Calu3 (cell line): ENCODE results near the gene WDR64. TPM values are rescaled to one million over a fixed set of nuclear protein-coding genes. Genes with fewer than 3 reads are reported as not detected.

ENCODE experiments used
- BruUV-seq: library from RNA; stranded (reverse); fragments of 400-500 nt; replicated peaks from 2 replicates; lab custom pipeline; 2021; lab: Mats Ljungman, UMichigan
- CTCF ChIA-PET: fragments of 300-600 bp; sonication (Branson Sonifier 250); formaldehyde crosslinking; loops from one replicate; lab custom pipeline; 2022; ENCODE audit warnings: antibody characterized with exemption; lab: Charles Lee
- DNase-seq: peaks from one replicate; pipeline ENCODE4 v3.0.0; 2022
- H3K27ac Mint-ChIP-seq: one replicate; pipeline ENCODE4 v1.8.0; 2022; ENCODE audit warnings: mixed read lengths; ENCODE audit not compliant: unreplicated experiment
- H3K27me3 Mint-ChIP-seq: one replicate; pipeline ENCODE4 v1.8.0; 2022; ENCODE audit warnings: mixed read lengths; ENCODE audit not compliant: unreplicated experiment
- H3K36me3 Mint-ChIP-seq: one replicate; pipeline ENCODE4 v1.8.0; 2022; ENCODE audit warnings: mild to moderate bottlenecking, moderate library complexity, mixed read lengths; ENCODE audit not compliant: insufficient read depth, unreplicated experiment
- H3K4me1 Mint-ChIP-seq: one replicate; pipeline ENCODE4 v1.8.0; 2022; ENCODE audit warnings: mild to moderate bottlenecking, low read depth, mixed read lengths; ENCODE audit not compliant: unreplicated experiment
- H3K4me3 Mint-ChIP-seq: one replicate; pipeline ENCODE4 v1.8.0; 2022; ENCODE audit warnings: mild to moderate bottlenecking, low read depth, moderate library complexity, mixed read lengths; ENCODE audit not compliant: unreplicated experiment
- H3K9me3 Mint-ChIP-seq: one replicate; pipeline ENCODE4 v1.8.0; 2022; ENCODE audit warnings: low read depth, mixed read lengths; ENCODE audit not compliant: unreplicated experiment
- CTCF ChIP-seq: fragments of 200-600 bp; IDR thresholded peaks from one replicate; pipeline ENCODE4 v1.8.0; 2022; ENCODE audit warnings: antibody characterized with exemption; ENCODE audit not compliant: unreplicated experiment
- intact Hi-C: fragments of 100-400 bp; cut with micrococcal nuclease; formaldehyde crosslinking; loops from one replicate; pipeline ENCODE4 v1.10.0; 2022; ENCODE audit not compliant: unreplicated experiment
- total RNA-seq: library from RNA; stranded (reverse); gene quantifications from 2 replicates; pipeline ENCODE4 v1.2.3, GENCODE V29; 2022

The WDR64 gene
- total RNA-seq, 1 experiment from 2014 or later, result not detected

- intact Hi-C loops, result no loop called here
- H3K27me3 Mint-ChIP-seq, result no peaks in the 10 kb centered on the region
- H3K4me3 Mint-ChIP-seq, result no peak overlapping the region
These were observed 20.2 kb downstream of the WDR64 start for GRCh38 chr1:241672301-241672700.

GRCh38 chr1:241674805-241675384 is 22.8 kb downstream of the WDR64 start:
- Mint-ChIP-seq H3K27me3 (peaks cover 2% of the 10 kb centered on the region), H3K9me3 (peaks cover 6% of the 10 kb centered on the region), H3K36me3 (no peaks in the 10 kb centered on the region), H3K4me1 (peaks cover 8% of the 10 kb centered on the region), H3K27ac (no peak overlapping the region), H3K4me3 (no peak overlapping the region)
- no peak for TF ChIP-seq CTCF
- CTCF ChIA-PET, result no interaction called here
- no peak for DNase-seq
- intact Hi-C loops, result no loop called here
- no TSS peak for BruUV-seq

More at GRCh38 chr1:241672301-241672700, 20.2 kb downstream of the WDR64 start:
- BruUV-seq, result no TSS peak
- DNase-seq, result no peak
- CTCF ChIA-PET, result no interaction called here
- peaks cover 8% of the 10 kb centered on the region for H3K4me1 Mint-ChIP-seq
- H3K36me3 Mint-ChIP-seq, result no peaks in the 10 kb centered on the region
- peaks cover 6% of the 10 kb centered on the region for H3K9me3 Mint-ChIP-seq
- no peak overlapping the region for H3K27ac Mint-ChIP-seq
- no peak for TF ChIP-seq CTCF

DNA sequence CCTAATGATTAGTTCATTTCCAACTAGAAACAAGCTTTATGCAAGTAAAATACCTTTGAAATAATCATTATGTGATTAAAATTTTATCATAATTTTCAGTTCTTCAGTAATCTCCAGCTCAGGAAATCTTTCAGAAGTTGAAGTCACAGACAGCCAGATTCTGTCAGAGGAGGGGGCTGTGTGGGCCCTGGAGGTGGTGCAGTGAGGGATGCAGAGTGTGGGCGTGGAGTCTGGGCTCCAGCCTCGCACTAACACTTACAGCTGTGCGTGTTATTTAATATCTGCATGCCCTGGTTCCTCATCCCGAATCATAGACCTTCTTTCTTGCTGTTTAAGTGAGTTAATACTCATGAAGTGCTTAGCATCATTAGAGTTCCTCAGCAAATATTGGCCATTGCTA is 23.9 kb downstream of the WDR64 start:
- TF ChIP-seq CTCF, result no peak

GRCh38 chr1:241677201-241677600 is 25.1 kb downstream of the WDR64 start:
- no peak for TF ChIP-seq CTCF
- no peak overlapping the region for H3K4me3 Mint-ChIP-seq
- peaks cover 25% of the 10 kb centered on the region for H3K27me3 Mint-ChIP-seq
- DNase-seq, result no peak
- CTCF ChIA-PET, result no interaction called here
- intact Hi-C loops, result no loop called here
- peaks cover 8% of the 10 kb centered on the region for H3K9me3 Mint-ChIP-seq
- no peaks in the 10 kb centered on the region for H3K36me3 Mint-ChIP-seq
- no TSS peak for BruUV-seq
- no peak overlapping the region for H3K27ac Mint-ChIP-seq
- H3K4me1 Mint-ChIP-seq, result peaks cover 3% of the 10 kb centered on the region

More for the DNA sequence above, 23.9 kb downstream of the WDR64 start:
- peaks cover 10% of the 10 kb centered on the region for H3K9me3 Mint-ChIP-seq
- no peak overlapping the region for H3K27ac Mint-ChIP-seq
- DNase-seq, result no peak
- H3K4me1 Mint-ChIP-seq, result peaks cover 8% of the 10 kb centered on the region
- peaks cover 13% of the 10 kb centered on the region for H3K27me3 Mint-ChIP-seq
- intact Hi-C loops, result no loop called here
- no peaks in the 10 kb centered on the region for H3K36me3 Mint-ChIP-seq
- H3K4me3 Mint-ChIP-seq, result no peak overlapping the region
- no TSS peak for BruUV-seq
- CTCF ChIA-PET, result no interaction called here
